NCI-H128 (cell line): Measurements from ENCODE around the gene MCC.

Source experiments
- DNase-seq: peaks from one replicate; lab custom pipeline; 2025; ENCODE audit not compliant: unreplicated experiment; lab: John Stamatoyannopoulos, UW

MCC gene

DNA sequence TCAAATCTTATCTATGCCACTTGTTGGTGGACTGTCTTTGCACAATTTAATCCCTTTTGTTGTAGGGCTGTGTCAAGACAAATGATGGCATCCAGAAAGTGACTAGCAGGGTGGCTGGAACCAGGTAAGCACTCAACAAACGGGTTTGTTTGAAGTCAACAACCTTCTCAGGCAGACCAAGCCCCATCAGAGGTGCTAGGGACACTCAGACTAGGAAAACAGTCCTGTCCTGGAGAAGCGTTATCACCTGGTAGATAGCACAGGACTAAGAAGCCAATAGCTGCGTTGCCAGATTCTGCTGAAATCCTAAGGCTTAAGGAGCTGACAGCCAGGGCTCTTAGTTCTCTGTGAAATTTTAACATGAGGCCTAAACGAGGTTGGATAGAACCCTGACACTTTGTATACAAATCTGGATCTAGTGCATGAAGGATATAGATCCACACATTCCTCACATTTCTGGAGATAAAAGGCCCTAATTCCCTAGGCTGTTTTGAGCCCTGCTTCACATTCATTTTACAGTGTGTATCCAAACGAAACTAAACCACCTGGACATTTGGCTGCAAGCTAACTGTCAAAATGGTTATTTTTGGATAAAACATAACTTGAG is 331.9 kb downstream of the MCC start:
- no peak for DNase-seq

GRCh38 chr5:113153512-113154097 is 334.6 kb downstream of the MCC start:
- no peak for DNase-seq

- DNase-seq, result no peak
Measured at GRCh38 chr5:113152380-113152740, 335.9 kb downstream of the MCC start.

GRCh38 chr5:113151641-113152379 is 336.4 kb downstream of the MCC start:
- DNase-seq, result no peak

- DNase-seq, result no peak
Measured at GRCh38 chr5:113150821-113151220, 337.4 kb downstream of the MCC start.

DNA sequence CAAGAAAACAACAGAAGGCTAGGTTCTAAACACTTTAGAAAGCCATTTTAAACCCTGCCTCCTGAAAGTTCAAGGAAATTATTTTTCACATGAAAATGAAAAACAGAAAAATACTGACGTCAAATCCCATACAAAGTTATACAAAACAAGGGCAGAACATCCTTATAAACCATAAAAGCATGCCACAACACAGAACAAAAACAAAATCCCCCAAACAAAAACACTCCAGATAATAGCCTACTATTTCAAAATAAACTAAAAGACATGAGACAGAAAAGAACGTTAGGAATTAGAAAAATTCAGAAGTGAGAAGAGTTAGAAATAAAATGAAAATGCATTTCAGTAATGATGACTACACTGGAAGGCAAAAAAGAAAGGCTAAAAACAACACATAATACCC is 338.0 kb downstream of the MCC start:
- DNase-seq, result no peak

DNA sequence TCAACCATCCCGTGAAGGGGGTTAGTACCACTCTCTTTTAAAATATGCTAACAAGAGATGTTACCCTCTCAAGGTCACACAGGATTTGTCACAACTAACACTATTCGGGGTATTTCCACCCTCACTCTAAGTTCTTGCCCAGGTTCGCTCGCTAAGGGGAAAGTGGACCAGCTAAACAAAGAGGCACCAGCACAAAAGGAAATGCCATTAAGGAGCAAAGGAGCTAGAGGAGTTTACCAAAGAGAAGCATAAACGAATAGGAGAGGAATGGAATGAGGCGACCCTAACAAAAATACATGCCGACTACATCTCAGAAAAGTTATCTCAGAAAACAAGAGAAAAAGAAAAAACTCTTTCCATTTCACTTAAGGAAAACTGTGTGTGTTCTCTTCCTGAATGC is 340.7 kb downstream of the MCC start:
- no peak for DNase-seq

- DNase-seq, result no peak
Measured at GRCh38 chr5:113147101-113147508, 341.1 kb downstream of the MCC start.

- no peak for DNase-seq
Measured at GRCh38 chr5:113145757-113146387, 342.4 kb downstream of the MCC start.

DNA sequence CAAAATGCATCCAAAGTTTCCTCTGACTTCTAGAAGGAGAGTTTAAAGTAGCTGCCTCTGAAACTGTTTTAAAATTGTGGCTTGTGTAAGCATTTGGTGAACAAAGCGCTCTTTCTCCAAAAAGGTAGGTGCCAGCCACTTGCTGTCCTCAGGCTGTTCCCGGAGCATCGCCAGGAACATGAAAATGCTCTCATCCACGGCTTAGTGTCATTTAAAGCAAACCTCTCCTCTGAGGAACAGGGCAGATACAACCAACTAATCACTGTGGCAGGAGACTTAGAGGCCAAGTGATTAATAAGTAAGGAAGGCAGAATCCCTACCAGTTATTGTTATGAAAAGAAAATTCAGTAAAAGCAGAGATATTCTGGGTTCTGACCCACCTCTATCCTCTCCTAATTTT is 346.1 kb downstream of the MCC start:
- no peak for DNase-seq

DNA sequence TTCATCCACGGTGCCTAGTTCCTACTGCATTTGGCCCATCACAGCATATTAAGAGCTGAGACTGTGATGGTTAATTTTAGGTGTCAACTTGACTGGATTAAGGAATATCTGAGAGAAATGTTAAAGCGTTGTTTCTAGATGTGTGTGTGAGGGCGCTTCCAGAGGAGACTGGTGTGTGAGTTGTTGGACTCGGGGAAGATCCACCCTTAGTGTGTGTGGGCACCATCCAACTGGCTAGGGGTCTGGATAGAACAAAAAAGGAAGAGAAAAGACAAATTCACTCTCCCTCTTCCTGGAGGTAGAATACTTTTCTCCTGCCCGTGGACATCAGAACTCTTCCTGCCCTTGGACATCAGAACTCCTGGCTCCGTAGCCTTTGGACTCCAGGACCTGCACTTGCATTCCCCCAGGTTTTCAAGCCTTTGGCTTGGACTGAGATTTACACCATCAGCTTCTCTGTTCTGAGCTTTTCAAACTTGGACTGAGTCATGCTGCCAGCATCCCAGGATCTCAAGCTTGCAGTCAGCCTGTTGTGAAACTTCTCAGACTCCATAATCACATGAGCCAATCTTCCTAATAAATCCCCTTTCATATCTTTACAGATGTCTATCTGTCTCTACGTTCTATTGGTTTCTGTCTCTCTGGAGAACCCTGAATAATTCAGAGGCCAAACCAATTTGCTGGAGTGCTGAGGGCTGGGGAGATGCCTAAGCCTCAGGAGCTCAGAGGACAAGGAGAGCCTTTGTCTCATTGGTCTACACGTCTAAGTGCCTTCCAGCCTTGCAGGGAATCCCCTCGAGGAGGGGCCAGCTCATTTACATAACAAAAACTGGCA is 347.2 kb downstream of the MCC start:
- no peak for DNase-seq

DNA sequence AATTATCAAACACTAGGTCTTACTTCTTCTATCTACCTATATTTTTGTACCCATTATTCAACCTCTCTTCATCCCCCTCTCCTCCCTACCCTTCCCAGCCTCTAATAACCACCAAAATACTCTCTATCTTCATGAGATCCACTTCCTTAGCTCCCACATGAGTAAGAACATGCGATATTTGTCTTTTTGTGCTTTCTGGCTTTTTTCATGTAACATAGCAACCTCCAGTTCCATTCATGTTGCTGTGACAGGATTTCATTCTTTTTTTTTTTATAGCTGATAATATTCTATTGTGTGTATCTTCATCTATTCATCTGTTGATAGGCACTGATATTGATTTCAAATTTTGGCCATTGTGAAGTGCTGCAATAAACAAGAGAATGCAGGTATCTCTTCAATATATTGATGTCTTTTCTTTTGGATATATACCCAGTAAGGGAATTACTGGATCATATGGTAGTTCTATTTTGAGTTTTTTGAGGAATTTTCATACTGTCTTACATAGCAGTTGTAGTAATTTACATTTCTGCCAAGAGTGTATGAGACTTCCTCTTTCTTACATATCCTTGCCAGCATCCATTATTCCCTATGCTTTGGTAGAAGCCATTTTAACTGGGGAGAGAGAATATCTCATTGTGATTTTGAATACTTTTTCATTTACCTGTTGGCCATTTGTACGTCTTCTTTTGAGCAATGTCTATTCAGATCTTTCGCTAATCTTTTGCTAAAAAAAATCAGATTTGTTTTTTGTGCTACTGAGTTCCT is 354.9 kb downstream of the MCC start:
- DNase-seq, result no peak

DNA sequence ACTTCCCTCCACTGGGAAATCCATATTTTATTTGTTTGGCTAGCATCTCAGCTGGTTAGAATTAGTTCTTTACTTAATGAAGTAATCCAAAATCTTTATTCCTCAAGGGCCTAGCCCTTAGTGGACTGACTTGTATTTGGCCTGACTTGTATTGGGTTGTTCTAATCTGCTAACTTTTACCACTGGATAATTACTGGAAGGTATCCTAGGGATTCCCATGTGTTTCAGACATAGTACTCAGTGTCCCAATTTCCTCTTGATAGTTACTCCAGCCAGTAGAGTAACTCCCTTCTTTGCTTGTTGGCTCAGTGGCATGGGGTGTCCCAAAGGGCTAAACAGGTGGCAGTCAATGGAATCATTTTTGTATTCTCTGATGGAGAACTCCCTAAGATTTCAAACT is 355.7 kb downstream of the MCC start:
- DNase-seq, result no peak

GRCh38 chr5:113128641-113129330 is 359.5 kb downstream of the MCC start:
- no peak for DNase-seq

- no peak for DNase-seq
Measured at GRCh38 chr5:113128082-113128481, 360.2 kb downstream of the MCC start.

GRCh38 chr5:113127021-113127420 is 361.2 kb downstream of the MCC start:
- no peak for DNase-seq

GRCh38 chr5:113125371-113125770 is 362.9 kb downstream of the MCC start:
- no peak for DNase-seq

- no peak for DNase-seq
Measured at GRCh38 chr5:113124914-113125313, 363.3 kb downstream of the MCC start.

DNA sequence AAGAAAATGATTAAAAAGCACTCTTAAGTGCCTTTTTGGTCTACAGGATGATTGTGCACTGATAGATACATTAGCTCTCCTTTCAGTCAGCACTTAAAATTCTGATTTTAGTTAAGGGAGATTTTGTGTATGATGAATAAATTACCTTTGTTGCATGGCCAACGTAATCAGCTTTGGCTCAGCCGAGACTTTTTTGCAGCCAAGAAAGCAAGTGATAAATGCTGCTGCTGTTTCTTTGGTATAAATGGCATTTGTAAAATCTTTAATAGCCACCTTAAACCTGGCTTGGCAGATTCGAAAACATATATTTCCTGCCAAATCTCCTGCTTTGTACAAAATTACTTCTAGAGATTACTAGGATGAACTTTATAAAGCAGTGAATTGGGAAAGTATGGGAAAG is 364.0 kb downstream of the MCC start:
- no peak for DNase-seq

DNA sequence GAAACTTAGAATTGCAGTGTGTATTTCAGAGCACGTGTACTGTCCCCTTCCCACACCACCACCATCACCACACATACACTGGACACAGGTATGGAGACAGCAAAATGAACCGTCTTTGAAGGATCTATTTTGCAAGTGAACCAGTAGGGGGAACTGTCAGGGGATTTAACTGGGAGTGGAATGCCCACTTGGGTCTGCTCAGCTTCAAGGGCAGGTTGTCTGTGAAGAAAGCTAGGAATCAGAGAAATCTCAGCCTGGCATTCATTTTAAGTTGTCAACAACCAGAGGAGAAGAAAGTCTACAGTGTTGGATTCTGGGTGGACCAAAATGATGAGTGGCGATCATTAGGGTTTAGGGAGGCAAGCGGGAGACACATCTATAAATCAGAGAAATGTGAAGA is 364.6 kb downstream of the MCC start:
- DNase-seq, result no peak
